Body of pancreas (tissue), 4 donors: ENCODE results near the gene CEP72.

Experiments used
- POLR2A ChIP-seq, 3 donors: fragments of 450-650 bp; IDR thresholded peaks; one replicate each; pipeline ENCODE4 v1.6.1; 2016; ENCODE audit warnings: antibody characterized with exemption in 3 of 3, mild to moderate bottlenecking in 2 of 3
- TF ChIP-seq, protein P1 (sequence below), 7 experiments: fragments of 450-650 bp in 4 of 7; fragments of 200-600 bp in 3 of 7; sonication (generic) in 3 of 7; IDR thresholded peaks; one replicate each; pipeline ENCODE4 v1.5.1; 2016 to 2019; ENCODE audit warnings: antibody characterized with exemption in 7 of 7

GRCh38 chr5:610744-611730 lies 1.1 kb upstream of the CEP72 start:
- TF ChIP-seq, protein P1, sequence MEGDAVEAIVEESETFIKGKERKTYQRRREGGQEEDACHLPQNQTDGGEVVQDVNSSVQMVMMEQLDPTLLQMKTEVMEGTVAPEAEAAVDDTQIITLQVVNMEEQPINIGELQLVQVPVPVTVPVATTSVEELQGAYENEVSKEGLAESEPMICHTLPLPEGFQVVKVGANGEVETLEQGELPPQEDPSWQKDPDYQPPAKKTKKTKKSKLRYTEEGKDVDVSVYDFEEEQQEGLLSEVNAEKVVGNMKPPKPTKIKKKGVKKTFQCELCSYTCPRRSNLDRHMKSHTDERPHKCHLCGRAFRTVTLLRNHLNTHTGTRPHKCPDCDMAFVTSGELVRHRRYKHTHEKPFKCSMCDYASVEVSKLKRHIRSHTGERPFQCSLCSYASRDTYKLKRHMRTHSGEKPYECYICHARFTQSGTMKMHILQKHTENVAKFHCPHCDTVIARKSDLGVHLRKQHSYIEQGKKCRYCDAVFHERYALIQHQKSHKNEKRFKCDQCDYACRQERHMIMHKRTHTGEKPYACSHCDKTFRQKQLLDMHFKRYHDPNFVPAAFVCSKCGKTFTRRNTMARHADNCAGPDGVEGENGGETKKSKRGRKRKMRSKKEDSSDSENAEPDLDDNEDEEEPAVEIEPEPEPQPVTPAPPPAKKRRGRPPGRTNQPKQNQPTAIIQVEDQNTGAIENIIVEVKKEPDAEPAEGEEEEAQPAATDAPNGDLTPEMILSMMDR (IDR thresholded peaks at IDR 0.05): no peak
- no peak for TF ChIP-seq POLR2A (IDR thresholded peaks at IDR 0.05)
